ENCODE measurements around the gene CABYR.

The CABYR gene
- 4.3 reads per million, percentile 17 among the genes with 10 or more reads in this experiment for total RNA-seq

- DNase-seq = peak; percentile 75
Observed at GRCh38 chr18:24138789-24139616, at the start of gene CABYR. TSS of gene CABYR (plus strand) at chr18:24139062. CDS start at chr18:24143115, 4,053 bp downstream.

GRCh38 chr18:24089076-24089475 is 49.8 kb upstream of the CABYR start:
- no peak for DNase-seq

- DNase-seq = no peak
Observed at GRCh38 chr18:24089515-24090337, 49.1 kb upstream of the CABYR start.

- no peak for DNase-seq
Observed at GRCh38 chr18:24090876-24091275, 48.0 kb upstream of the CABYR start.

- DNase-seq = no peak
Observed at GRCh38 chr18:24094561-24094960, 44.3 kb upstream of the CABYR start.

GRCh38 chr18:24095976-24096375 is 42.9 kb upstream of the CABYR start:
- DNase-seq = no peak

- no peak for DNase-seq
Observed at GRCh38 chr18:24103320-24104021, 35.4 kb upstream of the CABYR start.

- no peak for DNase-seq
Observed at GRCh38 chr18:24104486-24104885, 34.4 kb upstream of the CABYR start.

GRCh38 chr18:24108641-24109040 is 30.2 kb upstream of the CABYR start:
- no peak for DNase-seq

GRCh38 chr18:24111936-24112335 is 26.9 kb upstream of the CABYR start:
- no peak for DNase-seq

GRCh38 chr18:24112464-24112863 is 26.4 kb upstream of the CABYR start:
- DNase-seq = no peak

GRCh38 chr18:24112874-24113615 is 25.8 kb upstream of the CABYR start:
- no peak for DNase-seq

GRCh38 chr18:24114924-24115549 is 23.8 kb upstream of the CABYR start:
- no peak for DNase-seq

- no peak for DNase-seq
Observed at GRCh38 chr18:24115628-24116027, 23.2 kb upstream of the CABYR start.

- DNase-seq = peak; percentile 74
Observed at GRCh38 chr18:24118750-24119577, 19.9 kb upstream of the CABYR start.

- no peak for DNase-seq
Observed at GRCh38 chr18:24120676-24121075, 18.2 kb upstream of the CABYR start.

GRCh38 chr18:24121625-24122024 is 17.2 kb upstream of the CABYR start:
- DNase-seq = no peak

- no peak for DNase-seq
Observed at GRCh38 chr18:24126155-24126961, 12.5 kb upstream of the CABYR start.

GRCh38 chr18:24127735-24128134 is 11.1 kb upstream of the CABYR start:
- DNase-seq = no peak

- no peak for DNase-seq
Observed at GRCh38 chr18:24128700-24129099, 10.2 kb upstream of the CABYR start.

Data from effector CD4-positive, alpha-beta T cell (primary cell).